ENCODE results near the gene FLOT2. TPM values are rescaled to one million over a fixed set of nuclear protein-coding genes. Genes with fewer than 3 reads are reported as not detected.

The FLOT2 gene
- total and polyA plus RNA-seq, 2 of the 8 experiments (the other 6 are each of a cell fraction or from before 2014, with no cell fraction given), result 116 to 189 TPM

DNA sequence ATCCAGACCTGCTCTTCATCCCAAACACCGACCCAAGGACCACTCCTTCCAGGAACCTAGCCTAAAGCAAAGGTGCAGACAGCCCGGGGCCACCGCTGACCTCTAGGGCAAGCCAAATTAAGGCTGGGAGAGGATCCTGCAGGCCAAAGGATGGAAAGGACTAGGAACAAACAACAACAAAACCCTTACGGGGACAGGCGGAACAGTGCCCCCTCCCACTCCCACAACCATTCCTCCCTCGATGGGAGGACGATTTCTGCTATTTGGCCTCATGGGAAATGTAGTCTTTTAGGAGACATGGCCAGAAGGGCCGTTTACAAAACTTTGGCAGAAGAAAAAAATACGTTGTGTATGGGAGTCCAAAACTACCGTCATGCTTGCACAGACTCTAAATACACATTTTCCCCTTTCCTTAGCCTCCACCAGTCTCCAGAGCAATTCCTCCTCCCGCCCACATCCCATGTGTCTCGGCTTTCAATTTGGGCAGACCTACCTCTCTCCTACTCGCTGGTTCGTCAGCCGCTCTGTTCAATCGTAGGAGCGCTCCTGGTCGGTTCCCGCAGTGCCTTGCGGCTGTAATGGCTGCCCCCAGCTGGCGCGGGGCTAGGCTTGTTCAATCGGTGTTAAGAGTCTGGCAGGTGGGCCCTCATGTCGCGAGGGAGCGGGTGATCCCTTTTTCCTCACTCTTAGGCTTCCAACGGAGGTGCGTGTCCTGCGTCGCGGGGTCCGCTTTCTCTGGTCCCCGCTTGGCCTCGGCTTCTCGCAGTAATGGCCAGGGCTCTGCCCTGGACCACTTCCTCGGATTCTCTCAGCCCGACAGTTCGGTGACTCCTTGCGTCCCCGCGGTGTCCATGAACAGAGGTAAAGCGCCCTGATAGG lies 42.8 kb downstream of the FLOT2 start, which contains the start of gene ERAL1:
Gene ERAL1, plus strand, starts transcription at position 560 of the 879 bp plus-strand sequence. Its CDS starts 19 bp downstream, at position 579.
- H3K9me3 ChIP-seq (ENCODE audit: insufficient read depth in 2 of 2, low read depth in 1 of 2, low read length in 1 of 2), result no peaks in the 10 kb centered on the region
- H3K79me2 ChIP-seq (ENCODE audit: control insufficient read depth in 1 of 2, insufficient read depth in 2 of 2, low read length in 2 of 2), result peaks cover 0 to 6% of the 10 kb centered on the region in 2 experiments; a peak in 2 of 4 replicates
- peak; percentile 81 for FAIRE-seq
- ChIA-PET POLR2A (ENCODE audit: partially characterized antibody) (interaction anchor here (1.0 to 1.3 kb wide), 4 partner anchors 34 to 135 kb away, joined by 3 to 6 read pairs (median 4); partner anchors contain the start of gene RPL23A), CTCF (ENCODE audit: partially characterized antibody) (interaction anchor here (0.8 to 1.5 kb wide), 5 partner anchors 9 to 105 kb away, joined by 3 to 6 read pairs (median 3); no protein-coding TSS in a partner anchor)
- peak within 1 kb of the TSS; percentile 78 for H2BK12ac ChIP-seq (ENCODE audit: low read depth, low read length)
- H2BK20ac ChIP-seq (ENCODE audit: low read length), result no peak within 1 kb of the TSS
- H2BK5ac ChIP-seq (ENCODE audit: low read depth, low read length), result peak within 1 kb of the TSS; percentile 69
- H3K4me3 ChIP-seq (ENCODE audit: extremely low read depth in 1 of 4, insufficient read depth in 2 of 4, low read depth in 3 of 4, low read length in 4 of 4), result peak within 1 kb of the TSS; percentile 78 to 96 (median 93)
- peak within 1 kb of the TSS; percentile 0 for H3K4ac ChIP-seq (replicated peaks; ENCODE audit: insufficient read length, low read depth, low read length)
- H3K23ac ChIP-seq (ENCODE audit: insufficient read length), result no peak within 1 kb of the TSS
- H3K4me2 ChIP-seq (ENCODE audit: insufficient read depth in 1 of 2, low read depth in 2 of 2, low read length in 2 of 2), result peak within 1 kb of the TSS; percentile 78 to 85
- H4K8ac ChIP-seq (ENCODE audit: extremely low read depth, insufficient read depth, low read length), result peak within 1 kb of the TSS; percentile 96; the same call in 1 of the 2 replicates
- peak within 1 kb of the TSS; percentile 56 for H3K56ac ChIP-seq (replicated peaks; ENCODE audit: insufficient read length, low read depth, low read length)
- H2AFZ ChIP-seq (ENCODE audit: low read length), result peak within 1 kb of the TSS; percentile 94
- H2BK15ac ChIP-seq (ENCODE audit: low read length), result 0 out of 2 replicates have a peak within 1 kb of the TSS, but pooled peaks have one; percentile 9
- H3K14ac ChIP-seq (ENCODE audit: insufficient read length), result no peak within 1 kb of the TSS
- H3K27ac ChIP-seq (ENCODE audit: low read depth, low read length), result peak within 1 kb of the TSS; percentile 75; the same call in 1 of the 2 replicates
- peaks cover 10 to 17% (median 13%) of the 10 kb centered on the region in 4 experiments; a peak in 7 of 8 replicates for H3K36me3 ChIP-seq (ENCODE audit: control insufficient read depth in 2 of 4, insufficient read depth in 4 of 4, low read length in 3 of 4)
- H2BK120ac ChIP-seq (replicated peaks; ENCODE audit: low read depth, low read length), result peak within 1 kb of the TSS; percentile 1
- H3K79me1 ChIP-seq (ENCODE audit: low read depth, low read length), result peaks cover 2% of the 10 kb centered on the region; the same call in 1 of the 2 replicates
- no peaks in the 10 kb centered on the region for H4K20me1 ChIP-seq (replicated peaks in 1 of 2; ENCODE audit: control insufficient read depth in 1 of 2, insufficient read depth in 2 of 2, low read length in 2 of 2)
- H4K91ac ChIP-seq (replicated peaks; ENCODE audit: insufficient read length, low read length), result peak within 1 kb of the TSS; percentile 38
- peaks cover 2% of the 10 kb centered on the region for H3K23me2 ChIP-seq (ENCODE audit: low read depth, low read length)
- 5% methylated on average over 42 of the region's 42 CpGs; no CpG with 5 or more reads in 1 of the 2 experiments for WGBS, 2 experiments (ENCODE audit: extremely low coverage in 1 of 2, insufficient coverage in 1 of 2, insufficient read length in 1 of 2, insufficient replicate concordance in 2 of 2, low coverage in 1 of 2, low lambda C conversion rate in 2 of 2, missing lambda C conversion rate in 1 of 2)
- peak within 1 kb of the TSS in 3 of 4 experiments; percentile 87 to 90 (median 87); a peak in 6 of 7 replicates for H3K9ac ChIP-seq (replicated peaks in 1 of 4; ENCODE audit: extremely low read depth in 1 of 4, low read depth in 3 of 4, low read length in 3 of 4)
- H3K4me1 ChIP-seq (replicated peaks in 1 of 4; ENCODE audit: control insufficient read depth in 3 of 4, insufficient read depth in 4 of 4, low read length in 3 of 4), result no peaks in the 10 kb centered on the region; a peak in 2 of 7 replicates
- H3K18ac ChIP-seq (ENCODE audit: extremely low read depth, low read length), result no peak within 1 kb of the TSS; the same call in 1 of the 2 replicates
- peak in 1 of 2 experiments; percentile 90 for DNase-seq (ENCODE audit: low read depth in 1 of 2, low spot score in 2 of 2)
- H3K27me3 ChIP-seq (replicated peaks in 1 of 4; ENCODE audit: control insufficient read depth in 3 of 4, extremely low read depth in 1 of 4, insufficient read depth in 3 of 4, low read length in 3 of 4), result no peaks in the 10 kb centered on the region
- H4K5ac ChIP-seq (ENCODE audit: insufficient read length, low read depth, low read length), result peak within 1 kb of the TSS; percentile 38
- no peak within 1 kb of the TSS for H2AK5ac ChIP-seq (ENCODE audit: low read depth, low read length)
- TF ChIP-seq TAF1 (IDR thresholded peaks at IDR 0.05; ENCODE audit: low read depth, low read length) (peak; percentile 93), POLR2AphosphoS5 (IDR thresholded peaks at IDR 0.05; ENCODE audit: low read depth, low read length) (peak; percentile 72), PHF8 (conservative IDR thresholded peaks at IDR 0.05; ENCODE audit: low read depth, low read length) (peak; percentile 87), SIX5 (IDR thresholded peaks at IDR 0.05; ENCODE audit: low read depth, low read length) (peak; percentile 66), KDM4A (IDR thresholded peaks at IDR 0.05; ENCODE audit: low read depth, low read length, severe bottlenecking) (peak; percentile 82), KDM5A (IDR thresholded peaks at IDR 0.05; ENCODE audit: low read length) (peak; percentile 99), GTF2F1 (IDR thresholded peaks at IDR 0.05; ENCODE audit: borderline replicate concordance, low read depth, low read length) (no peak), SUZ12 (IDR thresholded peaks at IDR 0.05; ENCODE audit: low read length) (no peak), CEBPB (IDR thresholded peaks at IDR 0.05; ENCODE audit: low read depth, low read length) (no peak)
- TF ChIP-seq, protein P1, sequence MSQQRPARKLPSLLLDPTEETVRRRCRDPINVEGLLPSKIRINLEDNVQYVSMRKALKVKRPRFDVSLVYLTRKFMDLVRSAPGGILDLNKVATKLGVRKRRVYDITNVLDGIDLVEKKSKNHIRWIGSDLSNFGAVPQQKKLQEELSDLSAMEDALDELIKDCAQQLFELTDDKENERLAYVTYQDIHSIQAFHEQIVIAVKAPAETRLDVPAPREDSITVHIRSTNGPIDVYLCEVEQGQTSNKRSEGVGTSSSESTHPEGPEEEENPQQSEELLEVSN (IDR thresholded peaks at IDR 0.05), result 0 out of 2 replicates have a peak, but pooled peaks have one; percentile 38

All from H1 (cell line).